Amniotic epithelial cell (primary cell): ENCODE data around the gene CDC5L.

Experiments used
- DNase-seq: peaks from one replicate; pipeline ENCODE4 v3.0.0-alpha.2; 2010; ENCODE audit warnings: low read depth

The CDC5L gene

DNA sequence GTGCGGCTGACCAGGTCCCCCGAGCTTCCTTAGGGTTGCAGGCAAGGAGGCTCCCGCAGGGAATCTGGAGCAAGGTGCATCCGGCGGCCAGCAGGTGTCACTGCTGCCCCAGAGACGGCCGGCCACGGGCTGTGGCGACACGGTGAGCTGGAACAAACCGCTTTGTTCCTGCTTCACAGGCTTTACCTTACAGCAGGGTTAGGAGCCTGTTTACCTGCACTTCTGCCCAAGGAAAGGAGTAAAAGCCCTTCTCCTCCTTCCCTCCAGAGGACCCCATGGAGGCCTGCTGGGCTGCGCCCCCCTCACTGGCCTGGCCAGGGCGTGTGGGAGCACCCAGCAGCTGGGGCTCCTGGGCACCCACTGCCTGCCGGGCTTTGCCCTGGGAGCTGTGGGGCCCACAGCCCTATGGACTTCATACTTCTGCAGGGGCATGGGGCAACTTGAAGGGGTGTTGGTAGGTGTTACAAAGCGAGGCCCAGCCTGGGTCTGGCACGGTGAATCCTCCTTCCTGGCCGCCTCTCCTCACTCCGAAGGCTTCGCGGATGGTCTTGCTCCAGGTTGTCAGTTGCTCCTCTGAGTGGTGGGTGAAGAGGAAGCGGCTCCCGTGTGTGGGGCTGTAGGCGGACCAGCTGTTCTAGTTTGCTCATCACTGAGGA is 88.4 kb downstream of the CDC5L start:
- peak; percentile 60 for DNase-seq

DNA sequence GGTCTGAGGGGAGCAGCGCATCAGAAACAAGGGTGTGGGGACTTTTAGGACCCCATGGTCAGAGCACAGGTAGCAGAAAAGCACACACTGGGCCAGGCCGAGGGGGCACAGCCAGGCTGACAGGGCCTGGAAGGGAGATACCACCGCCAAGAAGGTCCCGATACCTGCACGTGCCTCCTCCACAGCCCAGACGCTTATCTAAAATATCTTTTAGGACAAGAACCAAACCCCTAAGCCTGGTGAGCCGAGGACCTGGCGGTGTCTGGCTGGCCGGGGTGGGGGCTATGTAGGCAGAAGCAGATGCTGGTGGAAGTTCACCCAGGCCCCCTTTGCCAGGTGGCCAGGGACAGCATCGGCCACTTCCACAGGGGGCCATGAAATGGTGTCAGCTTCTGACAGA is 89.3 kb downstream of the CDC5L start:
- DNase-seq, result no peak

DNA sequence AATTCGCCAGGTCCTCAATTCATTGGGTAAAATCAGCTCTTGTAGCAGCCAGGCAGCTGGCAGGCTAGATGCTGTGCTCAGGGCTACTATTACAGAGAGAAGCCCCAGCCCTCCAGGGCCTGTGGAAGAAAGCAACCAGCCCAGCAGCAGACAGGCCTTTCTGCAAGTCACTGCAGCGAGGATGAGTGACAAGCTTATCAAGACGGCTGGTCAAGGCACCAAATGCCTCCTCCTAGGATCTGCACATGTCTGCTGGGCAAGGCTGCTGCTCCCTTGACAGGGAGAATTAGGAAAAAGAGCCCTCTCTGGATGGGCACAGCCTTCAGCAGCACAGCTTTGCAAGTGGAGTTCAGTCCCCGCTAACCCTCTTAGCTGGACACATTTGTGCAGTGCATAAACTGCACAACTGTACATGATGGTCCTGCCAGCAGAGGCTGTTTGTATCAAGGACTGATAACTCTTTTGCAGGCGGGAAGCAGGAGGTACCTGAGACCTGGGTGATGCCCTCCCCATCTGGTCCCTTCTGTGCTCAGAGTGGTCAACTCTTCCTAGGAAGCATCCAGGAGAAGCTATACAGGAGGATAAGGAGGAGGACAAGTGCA is 89.9 kb downstream of the CDC5L start:
- DNase-seq, result no peak

DNA sequence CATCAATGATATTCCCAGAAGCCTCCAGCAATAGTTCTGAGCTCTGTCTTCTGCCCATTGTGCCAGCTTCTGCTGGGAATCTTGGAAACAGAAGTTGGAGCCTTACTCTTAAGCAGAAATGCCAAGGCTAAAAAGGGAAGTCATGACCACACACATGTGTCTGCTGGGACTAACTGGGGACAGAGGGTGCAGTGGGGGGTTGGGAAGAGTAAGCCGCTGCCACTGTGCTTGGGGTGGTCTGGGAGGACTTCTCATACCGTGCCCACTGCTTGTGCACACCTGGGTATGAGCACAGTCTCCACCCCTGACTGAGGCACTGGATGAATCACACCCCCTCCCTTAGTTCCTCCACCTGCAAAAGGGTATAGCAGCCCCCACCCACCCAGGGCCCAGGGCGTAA is 90.7 kb downstream of the CDC5L start:
- no peak for DNase-seq

DNA sequence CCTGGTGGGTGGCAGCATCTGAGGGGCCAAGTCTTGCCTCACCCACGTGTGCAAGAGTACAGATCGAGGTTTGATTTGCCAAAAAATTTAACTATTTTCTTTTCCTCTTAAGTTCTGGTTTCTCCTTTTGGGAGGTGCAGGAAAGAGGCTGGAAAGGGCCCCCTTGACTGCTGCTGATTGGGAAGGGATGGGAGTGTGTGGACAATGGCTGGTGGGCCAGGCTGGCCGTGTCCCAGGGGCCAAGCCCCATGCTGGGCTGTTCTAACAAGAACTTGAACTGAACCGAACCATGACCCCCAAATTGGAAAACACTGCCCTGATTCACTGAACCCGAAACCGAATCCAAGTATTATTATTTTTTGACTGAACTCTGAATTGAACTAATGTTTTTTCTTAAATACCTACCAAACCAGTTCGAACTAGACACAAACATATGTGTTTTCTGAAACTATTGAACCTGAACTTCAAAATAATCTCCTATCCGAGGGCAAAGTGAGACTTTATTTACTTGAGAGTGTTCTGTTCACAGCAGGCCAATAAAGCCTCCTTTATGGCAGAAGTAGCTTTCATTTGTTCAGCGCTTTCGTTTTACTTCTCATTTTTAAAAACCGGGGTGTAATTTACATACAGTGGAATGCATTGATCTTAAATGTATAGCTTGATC is 91.2 kb downstream of the CDC5L start:
- DNase-seq, result no peak

DNA sequence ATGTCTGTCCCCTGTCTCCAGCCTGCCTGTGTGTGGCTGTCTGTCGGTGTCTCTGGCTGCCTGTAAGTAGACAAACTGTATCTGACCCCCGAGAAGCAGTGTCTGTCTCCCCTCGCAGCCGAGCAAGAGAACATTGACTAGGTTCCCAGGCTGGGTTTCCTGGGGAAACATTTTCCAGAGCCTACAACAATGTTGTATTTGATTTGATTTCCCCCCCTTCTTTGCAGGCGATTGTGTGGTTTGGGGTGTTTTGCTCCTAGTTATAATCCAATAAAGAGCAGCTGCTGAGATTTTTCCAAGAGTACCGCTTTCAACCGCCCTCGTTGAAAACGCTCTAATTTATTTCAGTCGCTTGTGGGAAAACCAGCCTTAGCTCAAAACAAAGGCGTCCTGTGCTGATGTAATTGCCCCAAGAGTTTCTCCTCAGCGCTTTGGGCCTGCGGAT is 92.6 kb downstream of the CDC5L start:
- DNase-seq, result no peak

DNA sequence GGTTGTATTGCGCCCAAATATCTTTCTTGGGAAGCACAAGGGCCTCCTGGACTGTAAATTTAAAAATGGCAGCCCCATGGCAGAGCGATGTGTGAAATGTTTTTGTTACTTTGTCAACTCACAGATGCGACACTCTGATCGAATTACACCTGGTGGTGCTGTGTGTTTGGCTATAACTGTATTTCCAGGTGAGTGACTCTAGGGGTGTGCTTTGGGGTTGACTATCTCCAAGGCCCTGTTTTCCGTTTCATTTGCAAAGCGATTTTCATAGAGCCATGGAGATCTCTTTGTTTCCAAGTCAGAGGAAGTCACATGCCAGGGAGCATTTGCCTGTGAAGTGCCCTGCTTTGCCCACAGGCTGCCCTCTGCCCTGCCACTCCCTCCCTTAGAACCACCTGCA is 93.5 kb downstream of the CDC5L start:
- DNase-seq, result no peak

DNA sequence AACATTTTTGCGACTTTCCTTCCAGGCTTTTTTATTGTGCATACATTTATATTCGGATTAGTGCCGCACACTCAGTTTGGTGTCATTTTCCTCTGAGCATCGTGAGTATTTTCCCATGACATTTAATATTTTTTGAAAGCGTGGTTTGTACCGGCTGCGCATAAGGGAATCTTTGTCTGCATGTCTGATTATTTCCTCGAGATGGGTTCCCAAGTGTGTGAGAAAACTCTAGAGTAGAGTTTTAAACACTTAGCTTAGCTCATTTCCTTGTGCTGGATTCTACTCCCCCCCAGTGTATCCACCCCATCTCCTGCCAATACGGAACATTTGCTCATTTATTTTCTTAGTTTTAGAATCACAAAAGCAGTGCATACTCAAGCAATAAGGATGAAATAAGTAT is 94.3 kb downstream of the CDC5L start:
- no peak for DNase-seq

DNA sequence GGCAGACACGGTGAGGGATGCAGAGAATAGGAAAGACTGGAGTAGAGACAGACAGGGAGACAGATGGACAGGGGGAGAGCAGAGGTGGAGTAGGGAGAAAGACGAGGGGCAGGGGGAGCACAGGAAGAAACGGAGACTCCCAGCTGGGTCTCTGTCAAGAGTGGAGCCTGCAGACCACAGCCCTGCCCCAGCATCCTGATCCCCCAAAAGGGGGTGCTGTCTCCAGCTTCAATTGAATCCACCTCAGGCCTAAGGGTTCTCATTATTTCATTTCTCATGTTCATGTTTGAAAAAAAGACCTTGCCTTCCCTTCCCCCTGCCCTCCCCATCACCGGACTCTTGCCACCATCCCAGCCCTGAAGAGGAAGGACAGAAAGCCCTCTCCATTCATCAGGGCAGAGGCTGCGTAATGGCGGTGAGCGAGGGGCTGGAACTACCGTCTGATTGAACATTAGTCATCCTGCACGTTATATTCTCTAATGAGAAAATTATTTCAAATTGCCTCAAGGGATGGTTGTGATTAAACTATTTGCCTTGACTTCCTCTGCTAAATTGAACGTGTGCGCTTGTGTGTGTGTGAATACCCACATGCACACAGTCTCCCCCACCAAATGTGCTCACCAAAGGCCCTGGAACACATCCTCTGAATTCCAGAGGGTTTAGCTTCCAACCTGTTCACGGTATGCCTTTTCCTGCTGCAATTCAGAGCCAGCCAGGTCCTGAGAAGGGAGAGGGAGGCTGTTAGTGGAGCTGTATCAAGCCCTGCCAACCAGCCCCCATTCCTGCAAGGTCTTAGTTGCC is 98.3 kb downstream of the CDC5L start:
- DNase-seq, result no peak

DNA sequence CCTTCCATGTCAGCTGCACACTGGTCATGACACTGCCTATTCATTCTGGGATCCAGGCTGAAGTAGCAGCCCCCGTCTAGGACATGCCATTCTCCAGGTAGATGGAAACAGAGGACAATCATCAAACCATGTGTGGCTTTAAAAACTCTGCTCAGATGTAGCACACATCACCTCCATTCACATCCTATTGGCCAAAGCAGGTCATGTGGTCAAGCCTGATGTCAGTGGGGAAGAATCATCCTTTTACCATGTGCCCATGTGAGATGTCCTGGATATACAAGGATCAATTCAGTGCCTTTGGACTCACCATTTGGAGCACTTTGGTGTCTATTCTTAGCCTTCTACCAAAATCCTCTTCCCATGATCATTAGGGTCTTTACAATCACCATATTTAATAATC is 99.5 kb downstream of the CDC5L start:
- DNase-seq, result no peak

DNA sequence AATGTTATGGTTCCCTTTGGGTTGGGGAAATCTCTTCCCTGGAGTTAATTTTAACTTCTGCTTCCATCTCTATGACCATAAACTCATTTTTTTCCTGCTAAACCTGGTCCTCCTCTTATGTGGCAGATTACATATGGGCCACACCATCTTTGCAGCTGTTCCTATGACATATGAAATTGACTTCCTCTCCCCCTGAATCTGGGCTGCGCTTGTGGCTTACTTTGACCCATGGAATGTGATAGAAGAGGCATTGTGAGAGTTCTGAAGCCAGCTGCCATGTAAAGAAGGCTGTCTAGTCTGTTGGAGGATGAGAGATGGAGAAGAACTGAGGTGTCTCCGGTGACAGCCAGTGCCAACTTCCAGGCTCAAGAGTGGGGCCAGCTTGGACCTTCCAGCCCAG is 100.1 kb downstream of the CDC5L start:
- no peak for DNase-seq

DNA sequence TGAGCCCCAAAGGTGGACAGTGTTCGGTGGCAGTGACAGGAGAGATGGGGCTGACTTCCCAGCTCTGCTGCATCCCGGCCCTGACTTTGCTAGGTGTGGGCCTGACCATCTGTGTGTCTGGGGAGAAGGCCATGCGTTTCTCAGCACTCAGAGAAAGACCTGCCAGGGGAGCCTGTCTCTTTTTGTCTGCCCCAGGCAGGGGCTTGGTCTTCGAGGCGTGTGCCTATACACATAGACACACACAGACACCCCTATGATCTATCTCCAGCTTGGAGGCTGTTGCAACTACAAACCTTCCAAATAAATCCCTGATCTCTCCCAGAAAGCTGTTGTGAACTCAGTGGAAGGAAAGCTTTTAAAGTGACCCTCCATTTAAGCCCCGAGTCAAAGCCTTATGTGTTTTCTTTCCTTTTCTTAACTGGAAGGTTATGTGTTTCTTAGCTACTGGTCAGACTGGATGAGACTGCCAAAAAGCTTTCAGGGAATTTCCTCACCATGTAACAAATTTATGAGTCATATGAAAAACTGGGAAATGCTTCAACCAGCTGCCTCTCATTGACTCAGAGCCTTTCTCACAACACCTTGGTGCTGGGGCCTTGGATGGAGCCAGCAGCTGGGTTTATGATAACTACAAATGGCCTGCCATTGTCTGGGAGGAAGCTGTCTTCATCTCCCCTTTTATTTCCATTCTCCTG is 102.6 kb downstream of the CDC5L start:
- DNase-seq, result peak; percentile 97

DNA sequence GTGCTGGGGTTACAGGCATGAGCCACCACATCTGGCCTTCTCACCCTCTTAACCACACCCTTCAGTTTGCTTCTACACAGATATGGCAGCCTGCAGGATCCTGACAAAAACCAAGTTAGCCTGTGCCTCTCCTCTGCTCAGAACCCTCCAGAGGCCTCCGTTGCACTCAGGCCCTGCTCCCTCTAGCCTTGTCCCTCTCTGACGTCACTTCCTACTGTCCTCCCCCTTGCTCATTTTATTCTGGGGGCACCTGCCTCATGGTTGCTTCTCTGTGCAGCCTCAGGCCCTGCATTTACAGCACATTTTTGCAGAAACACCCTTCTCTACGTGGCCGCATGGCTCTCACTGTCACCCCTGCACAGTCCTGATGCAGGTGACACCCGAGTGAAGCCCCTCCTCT is 105.6 kb downstream of the CDC5L start:
- no peak for DNase-seq

DNA sequence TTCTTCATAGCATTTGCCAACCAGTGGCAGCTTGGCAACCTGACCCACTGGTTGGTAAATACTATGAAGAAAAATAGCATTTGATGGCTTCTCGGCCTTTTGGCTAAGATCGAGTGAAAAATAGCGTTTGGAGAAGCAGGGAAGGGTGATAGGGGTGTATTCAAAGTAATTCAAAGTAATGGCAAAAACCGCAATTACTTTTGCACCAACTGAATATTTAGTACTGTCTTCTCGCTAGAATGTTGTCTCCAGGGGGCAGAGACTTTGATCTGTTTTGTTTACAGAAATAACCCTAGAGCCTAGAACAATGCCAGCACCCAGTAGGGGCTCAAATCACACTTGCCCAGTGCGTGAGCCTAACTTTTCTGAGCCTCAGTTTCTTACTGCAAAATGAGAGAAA is 106.1 kb downstream of the CDC5L start:
- no peak for DNase-seq

DNA sequence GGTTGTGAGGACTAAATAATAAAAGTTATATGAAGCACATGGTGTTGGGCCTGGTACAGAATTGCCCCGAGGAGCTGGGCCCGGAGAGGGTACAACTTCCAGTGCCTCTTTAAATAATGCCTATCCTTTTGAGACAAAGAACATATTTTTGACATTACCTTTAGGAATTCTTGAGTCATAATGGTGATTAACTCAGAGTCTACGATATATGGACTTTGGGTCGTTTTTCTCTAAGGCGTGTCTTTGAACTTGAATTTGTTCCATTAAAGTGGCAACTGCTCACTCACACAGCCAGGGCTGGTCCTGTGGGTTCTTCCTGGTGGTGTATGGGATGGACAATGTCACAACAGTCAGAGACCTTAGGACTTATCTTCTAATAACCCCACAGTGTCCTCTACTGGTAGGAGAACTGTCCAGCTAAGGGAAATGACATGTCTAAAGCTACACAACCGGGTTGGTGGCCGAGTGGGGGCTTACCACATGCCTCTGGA is 106.5 kb downstream of the CDC5L start:
- DNase-seq, result peak; percentile 55

DNA sequence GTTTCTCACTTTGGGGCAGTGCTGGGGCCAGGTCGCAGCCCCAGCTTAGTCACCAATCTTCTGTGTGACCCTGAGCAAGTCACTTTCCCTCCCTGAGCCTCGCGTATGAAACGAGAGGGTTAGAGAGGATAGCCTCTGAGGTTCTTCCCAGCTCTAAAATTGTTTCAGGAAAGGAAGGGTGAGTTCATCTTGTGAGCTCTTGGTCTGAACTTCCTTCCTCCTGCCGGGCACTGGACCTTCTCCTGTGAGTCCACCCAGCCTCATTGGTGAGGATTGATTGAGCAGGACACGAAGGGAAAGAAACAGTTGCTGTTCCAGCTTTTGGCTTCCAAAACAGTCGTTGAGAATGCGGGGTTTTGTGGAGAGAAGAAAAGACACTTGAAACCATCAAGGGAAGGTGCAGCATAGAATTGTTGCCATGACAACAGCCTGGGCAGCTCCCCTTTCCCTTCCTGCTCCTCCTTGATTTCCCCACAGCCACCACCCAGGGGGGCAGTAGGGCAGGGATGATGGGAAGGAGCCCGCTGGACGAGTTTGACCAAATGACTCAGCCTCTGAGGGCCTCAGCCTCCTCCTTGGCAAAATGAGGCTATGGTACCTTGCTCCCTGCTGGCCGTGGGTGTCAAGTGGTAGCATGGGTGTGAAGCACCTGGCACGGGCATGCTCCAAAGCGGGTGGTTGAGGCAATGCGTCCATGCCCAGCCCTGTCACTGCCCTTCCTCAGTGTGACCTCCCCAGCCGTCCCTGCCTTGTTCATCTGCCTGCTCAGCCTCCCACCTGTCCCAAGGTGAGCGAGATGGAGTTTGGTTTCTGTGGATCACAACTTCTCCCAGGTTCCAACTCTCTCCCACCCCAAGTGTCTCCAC is 107.8 kb downstream of the CDC5L start:
- DNase-seq, result no peak

DNA sequence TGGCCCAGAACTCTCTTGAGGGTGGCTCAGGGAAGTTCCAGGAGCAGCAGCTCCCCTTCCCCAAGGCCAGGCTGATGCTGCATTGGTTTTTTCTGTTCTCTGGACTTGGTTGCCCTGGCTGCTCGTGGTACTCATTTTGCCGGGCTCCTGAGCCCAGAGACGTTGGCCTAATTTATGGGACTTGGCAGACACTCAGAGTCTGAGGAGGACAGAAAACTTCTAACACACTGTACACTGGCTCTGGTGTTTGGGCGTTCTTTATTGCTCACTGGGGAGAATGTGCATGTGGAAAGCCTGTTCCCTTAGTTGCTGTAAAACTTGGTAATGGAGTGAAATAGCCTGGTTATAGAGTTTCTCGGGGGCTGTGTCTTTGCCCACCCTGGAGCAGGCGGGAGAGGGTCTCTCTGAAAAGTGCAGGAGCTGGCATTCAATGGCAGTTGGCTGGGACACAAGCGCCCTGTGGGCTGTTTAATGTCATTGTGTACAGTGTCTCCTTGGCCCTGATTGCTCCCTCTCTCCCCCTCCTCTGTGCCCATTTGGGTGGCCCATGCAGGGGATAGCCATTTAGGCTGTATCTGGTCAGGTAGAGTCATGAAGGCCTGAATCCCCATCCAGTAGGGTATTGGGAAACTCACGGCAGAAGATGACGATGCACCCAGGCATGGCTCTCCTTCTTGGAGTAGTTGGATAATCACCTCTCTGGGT is 109.3 kb downstream of the CDC5L start:
- no peak for DNase-seq

DNA sequence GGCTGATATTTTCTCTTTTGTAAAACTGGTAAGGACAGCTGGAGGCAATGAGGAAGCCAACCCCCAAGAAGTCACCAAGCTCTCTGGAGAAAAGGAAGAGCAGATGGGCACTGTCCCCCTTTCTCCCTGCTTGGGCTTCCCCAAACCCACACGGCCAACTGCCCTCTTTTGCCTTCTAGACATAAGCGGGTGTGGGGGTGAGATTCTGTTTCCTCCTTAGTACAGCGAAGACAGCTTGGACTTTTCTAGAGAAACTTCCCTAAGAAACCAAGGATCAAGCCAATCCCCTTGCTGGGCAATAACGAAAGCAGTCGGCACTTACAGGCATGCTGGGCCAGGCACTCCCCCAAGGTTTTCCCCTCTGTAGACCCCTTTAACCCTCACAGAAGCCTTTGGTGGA is 110.3 kb downstream of the CDC5L start:
- no peak for DNase-seq

DNA sequence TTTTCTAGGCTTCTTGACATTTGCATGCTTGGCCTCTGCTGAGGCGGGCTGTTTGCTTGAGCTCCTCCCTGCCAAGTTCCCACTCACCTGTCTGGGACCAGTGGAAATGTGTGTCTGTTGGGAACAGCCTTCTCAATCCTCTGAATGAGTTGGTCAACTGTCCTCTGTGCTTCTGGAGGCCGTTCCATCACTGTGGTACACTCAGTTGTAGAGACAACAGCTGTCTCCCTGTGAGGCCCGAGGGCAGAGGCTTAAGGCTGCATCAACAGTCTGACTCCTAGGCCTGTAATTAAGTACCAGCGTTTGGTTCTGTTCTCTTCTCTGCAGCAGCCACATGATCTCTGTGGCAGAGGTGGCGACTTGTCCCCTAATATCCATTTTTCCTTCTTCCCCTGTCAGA is 110.9 kb downstream of the CDC5L start:
- DNase-seq, result no peak

DNA sequence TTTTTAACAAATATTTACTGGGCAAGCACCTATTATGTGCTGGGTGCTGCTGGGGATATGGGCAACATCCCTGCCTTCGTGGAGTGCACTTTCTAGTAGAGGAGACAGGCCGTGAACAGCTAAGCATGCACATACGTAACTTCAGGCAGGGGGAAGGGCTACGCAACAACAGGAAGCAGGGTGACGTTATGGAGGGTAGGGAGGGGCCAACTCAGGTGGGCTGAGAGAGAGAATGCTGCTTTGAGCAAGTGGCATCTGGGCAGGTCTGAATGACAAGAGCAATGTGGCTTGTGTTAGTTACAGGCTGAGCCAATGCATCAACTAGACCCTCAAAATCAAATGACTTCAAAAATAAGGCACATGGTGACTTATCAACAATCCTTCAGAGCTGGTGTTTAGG is 112.1 kb downstream of the CDC5L start:
- no peak for DNase-seq
